ENCODE results near the gene APOO.
"Not testable (repeated sequence)": the region's sequence is repeated elsewhere in the genome, so short reads cannot be mapped to it uniquely, and the experiment has no call there.

DNA sequence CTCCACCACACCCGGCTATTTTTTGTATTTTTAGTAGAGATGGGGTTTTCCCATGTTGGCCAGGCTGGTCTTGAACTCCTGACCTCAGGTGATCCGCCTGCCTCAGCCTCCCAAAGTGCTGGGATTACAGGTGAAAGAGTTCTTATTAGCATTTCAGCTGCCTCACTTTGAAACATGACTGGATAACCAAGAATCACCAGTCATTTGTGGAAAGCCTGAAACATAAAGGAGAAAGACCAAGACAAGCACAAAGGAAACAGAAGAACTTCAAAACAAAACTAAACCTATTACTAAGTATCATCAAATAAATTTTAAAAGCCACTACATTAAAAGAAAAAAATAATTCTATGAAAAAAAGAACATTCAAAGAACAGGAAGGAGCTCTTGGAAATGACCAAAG, 45.8 kb downstream of the APOO start:
- TF ChIP-seq, protein P1, sequence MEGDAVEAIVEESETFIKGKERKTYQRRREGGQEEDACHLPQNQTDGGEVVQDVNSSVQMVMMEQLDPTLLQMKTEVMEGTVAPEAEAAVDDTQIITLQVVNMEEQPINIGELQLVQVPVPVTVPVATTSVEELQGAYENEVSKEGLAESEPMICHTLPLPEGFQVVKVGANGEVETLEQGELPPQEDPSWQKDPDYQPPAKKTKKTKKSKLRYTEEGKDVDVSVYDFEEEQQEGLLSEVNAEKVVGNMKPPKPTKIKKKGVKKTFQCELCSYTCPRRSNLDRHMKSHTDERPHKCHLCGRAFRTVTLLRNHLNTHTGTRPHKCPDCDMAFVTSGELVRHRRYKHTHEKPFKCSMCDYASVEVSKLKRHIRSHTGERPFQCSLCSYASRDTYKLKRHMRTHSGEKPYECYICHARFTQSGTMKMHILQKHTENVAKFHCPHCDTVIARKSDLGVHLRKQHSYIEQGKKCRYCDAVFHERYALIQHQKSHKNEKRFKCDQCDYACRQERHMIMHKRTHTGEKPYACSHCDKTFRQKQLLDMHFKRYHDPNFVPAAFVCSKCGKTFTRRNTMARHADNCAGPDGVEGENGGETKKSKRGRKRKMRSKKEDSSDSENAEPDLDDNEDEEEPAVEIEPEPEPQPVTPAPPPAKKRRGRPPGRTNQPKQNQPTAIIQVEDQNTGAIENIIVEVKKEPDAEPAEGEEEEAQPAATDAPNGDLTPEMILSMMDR (IDR thresholded peaks at IDR 0.05), result not testable (repeated sequence)
- TF ChIP-seq POLR2A (IDR thresholded peaks at IDR 0.05); POLR2AphosphoS5 (IDR thresholded peaks at IDR 0.05; ENCODE audit: insufficient read depth in 1 of 2, low read depth in 1 of 2): not testable (repeated sequence)

Measured in vagina (tissue), 2 donors.